Gastroesophageal sphincter (tissue), 3 donors: ENCODE data around the gene OXCT1.

Experiments used
- POLR2AphosphoS5 ChIP-seq: sonication (generic); formaldehyde crosslinking; IDR thresholded peaks from one replicate; pipeline ENCODE4 v1.6.1; 2017; ENCODE audit warnings: antibody characterized with exemption
- TF ChIP-seq, protein P1 (sequence below), 4 experiments: fragments of 200-600 bp in 2 of 4; fragments of 450-650 bp in 2 of 4; sonication (generic) in 1 of 4; IDR thresholded peaks; one replicate each; pipeline ENCODE4 v1.5.1; 2017 to 2019; ENCODE audit warnings: antibody characterized with exemption in 4 of 4, mild to moderate bottlenecking in 2 of 4, moderate library complexity in 2 of 4

DNA sequence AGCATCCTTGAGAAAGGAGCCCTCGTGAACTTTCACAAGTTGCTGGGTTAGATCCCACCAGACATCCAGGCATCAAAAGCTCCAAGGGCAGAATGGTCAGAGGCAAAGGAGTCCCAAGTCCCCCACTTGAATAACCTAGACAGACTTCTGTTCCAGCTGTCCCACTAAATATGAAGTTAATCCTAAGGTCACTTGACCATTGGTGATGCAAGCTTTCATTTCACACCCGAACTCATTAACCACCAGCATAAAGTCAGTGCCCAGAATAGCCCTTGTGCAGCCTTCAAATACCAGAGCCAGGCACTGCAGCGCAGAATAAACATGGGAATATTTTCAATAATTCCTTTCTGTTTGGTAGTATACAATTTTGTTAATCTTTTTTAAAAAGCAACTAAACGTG lies 28.9 kb downstream of the OXCT1 start:
- TF ChIP-seq, protein P1, sequence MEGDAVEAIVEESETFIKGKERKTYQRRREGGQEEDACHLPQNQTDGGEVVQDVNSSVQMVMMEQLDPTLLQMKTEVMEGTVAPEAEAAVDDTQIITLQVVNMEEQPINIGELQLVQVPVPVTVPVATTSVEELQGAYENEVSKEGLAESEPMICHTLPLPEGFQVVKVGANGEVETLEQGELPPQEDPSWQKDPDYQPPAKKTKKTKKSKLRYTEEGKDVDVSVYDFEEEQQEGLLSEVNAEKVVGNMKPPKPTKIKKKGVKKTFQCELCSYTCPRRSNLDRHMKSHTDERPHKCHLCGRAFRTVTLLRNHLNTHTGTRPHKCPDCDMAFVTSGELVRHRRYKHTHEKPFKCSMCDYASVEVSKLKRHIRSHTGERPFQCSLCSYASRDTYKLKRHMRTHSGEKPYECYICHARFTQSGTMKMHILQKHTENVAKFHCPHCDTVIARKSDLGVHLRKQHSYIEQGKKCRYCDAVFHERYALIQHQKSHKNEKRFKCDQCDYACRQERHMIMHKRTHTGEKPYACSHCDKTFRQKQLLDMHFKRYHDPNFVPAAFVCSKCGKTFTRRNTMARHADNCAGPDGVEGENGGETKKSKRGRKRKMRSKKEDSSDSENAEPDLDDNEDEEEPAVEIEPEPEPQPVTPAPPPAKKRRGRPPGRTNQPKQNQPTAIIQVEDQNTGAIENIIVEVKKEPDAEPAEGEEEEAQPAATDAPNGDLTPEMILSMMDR (IDR thresholded peaks at IDR 0.05), result no peak
- peak; percentile 42 for TF ChIP-seq POLR2AphosphoS5
